Measurements from ENCODE around the gene IL12RB2. TPM values are rescaled to one million over a fixed set of nuclear protein-coding genes. Genes with fewer than 3 reads are reported as not detected.

Gene IL12RB2
- total and polyA plus RNA-seq, 2 donors (not counting 3 experiments of a cell fraction or from before 2014, with no cell fraction given) = 0.42 TPM; not detected in 1

DNA sequence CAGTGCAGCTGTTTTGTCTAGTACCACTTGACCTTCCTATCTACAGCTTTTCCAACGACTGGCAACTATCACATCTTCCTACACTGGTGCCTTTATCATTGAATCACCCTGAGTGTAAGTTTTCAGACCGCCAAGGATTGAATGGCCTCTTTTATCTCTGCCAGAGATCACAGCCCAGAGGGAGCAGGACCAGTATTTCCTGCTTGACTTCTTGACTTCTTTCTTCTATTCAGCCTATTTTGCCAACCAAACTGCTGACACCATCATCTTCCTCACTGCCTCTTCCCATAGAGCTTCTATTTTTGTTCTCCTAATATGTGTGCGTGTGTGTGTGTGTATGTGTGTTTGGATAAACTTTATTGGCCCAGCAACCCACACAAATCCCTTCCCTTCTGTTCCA, 68.7 kb downstream of the IL12RB2 start:
- H3K9ac ChIP-seq (replicated peaks; ENCODE audit: extremely low read depth, insufficient read depth, low read length) = no peak overlapping the region
- POLR2A ChIA-PET = no interaction called here
- no peaks in the 10 kb centered on the region for H3K79me2 ChIP-seq (ENCODE audit: control insufficient read depth, insufficient read depth, low read length)
- H3K4me1 ChIP-seq (ENCODE audit: control insufficient read depth, extremely low read depth, insufficient read depth, low read length) = no peaks in the 10 kb centered on the region
- H3K9me1 ChIP-seq (replicated peaks; ENCODE audit: control insufficient read depth, extremely low read depth, insufficient read depth, low read length) = no peaks in the 10 kb centered on the region
- no peaks in the 10 kb centered on the region for H3K27me3 ChIP-seq (ENCODE audit: control insufficient read depth in 2 of 2, insufficient read depth in 2 of 2, low read length in 2 of 2)
- DNase-seq (ENCODE audit: low read depth, low spot score) (no peak), FAIRE-seq (no peak)
- no peak overlapping the region for H2AFZ ChIP-seq (ENCODE audit: low read depth, low read length)
- no peaks in the 10 kb centered on the region for H3K9me3 ChIP-seq (replicated peaks; ENCODE audit: control insufficient read depth, insufficient read depth, low read length)
- H3K36me3 ChIP-seq (ENCODE audit: control insufficient read depth in 2 of 2, extremely low read depth in 1 of 2, insufficient read depth in 2 of 2, low read length in 2 of 2) = no peaks in the 10 kb centered on the region
- BruUV-seq (replicated peaks) = no TSS peak
- dilution Hi-C loops (cut with MboI; ENCODE audit: extremely low pct_ligation_motif_present, low sequenced_read_pairs) (no loop called here), intact Hi-C loops (cut with micrococcal nuclease) (no loop called here)
- H3K4me2 ChIP-seq (ENCODE audit: insufficient read depth, low read length) = no peak overlapping the region
- no peak for TF ChIP-seq MYC (IDR thresholded peaks at IDR 0.05; ENCODE audit: low read depth, low read length)
- TF ChIP-seq EZH2 (IDR thresholded peaks at IDR 0.05; ENCODE audit: borderline replicate concordance, low read depth, low read length, severe bottlenecking) = no peak
- TF ChIP-seq JUN (IDR thresholded peaks at IDR 0.05; ENCODE audit: borderline replicate concordance, insufficient read depth, insufficient read length, low read depth) = no peak
- TF ChIP-seq POLR2A (IDR thresholded peaks at IDR 0.05; ENCODE audit: low read depth, low read length) = no peak
- TF ChIP-seq, protein P1, sequence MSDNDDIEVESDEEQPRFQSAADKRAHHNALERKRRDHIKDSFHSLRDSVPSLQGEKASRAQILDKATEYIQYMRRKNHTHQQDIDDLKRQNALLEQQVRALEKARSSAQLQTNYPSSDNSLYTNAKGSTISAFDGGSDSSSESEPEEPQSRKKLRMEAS (IDR thresholded peaks at IDR 0.05; ENCODE audit: insufficient read depth, insufficient read length) = no peak
- no peak for TF ChIP-seq FOS (IDR thresholded peaks at IDR 0.05; ENCODE audit: borderline replicate concordance, insufficient read depth, low read length)
- TF ChIP-seq, protein P2, sequence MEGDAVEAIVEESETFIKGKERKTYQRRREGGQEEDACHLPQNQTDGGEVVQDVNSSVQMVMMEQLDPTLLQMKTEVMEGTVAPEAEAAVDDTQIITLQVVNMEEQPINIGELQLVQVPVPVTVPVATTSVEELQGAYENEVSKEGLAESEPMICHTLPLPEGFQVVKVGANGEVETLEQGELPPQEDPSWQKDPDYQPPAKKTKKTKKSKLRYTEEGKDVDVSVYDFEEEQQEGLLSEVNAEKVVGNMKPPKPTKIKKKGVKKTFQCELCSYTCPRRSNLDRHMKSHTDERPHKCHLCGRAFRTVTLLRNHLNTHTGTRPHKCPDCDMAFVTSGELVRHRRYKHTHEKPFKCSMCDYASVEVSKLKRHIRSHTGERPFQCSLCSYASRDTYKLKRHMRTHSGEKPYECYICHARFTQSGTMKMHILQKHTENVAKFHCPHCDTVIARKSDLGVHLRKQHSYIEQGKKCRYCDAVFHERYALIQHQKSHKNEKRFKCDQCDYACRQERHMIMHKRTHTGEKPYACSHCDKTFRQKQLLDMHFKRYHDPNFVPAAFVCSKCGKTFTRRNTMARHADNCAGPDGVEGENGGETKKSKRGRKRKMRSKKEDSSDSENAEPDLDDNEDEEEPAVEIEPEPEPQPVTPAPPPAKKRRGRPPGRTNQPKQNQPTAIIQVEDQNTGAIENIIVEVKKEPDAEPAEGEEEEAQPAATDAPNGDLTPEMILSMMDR (IDR thresholded peaks at IDR 0.05; ENCODE audit: extremely low read depth in 1 of 2, insufficient read depth in 1 of 2, low read depth in 1 of 2, low read length in 2 of 2) = no peak
- TF ChIP-seq GATA2 (IDR thresholded peaks at IDR 0.05; ENCODE audit: insufficient read depth, insufficient read length, low read depth, low read length) = no peak
- TF ChIP-seq POLR2AphosphoS5 (IDR thresholded peaks at IDR 0.05; ENCODE audit: insufficient read depth, low read depth, low read length) = no peak
- no peaks in the 10 kb centered on the region for H4K20me1 ChIP-seq (replicated peaks; ENCODE audit: control insufficient read depth, extremely low read depth, insufficient read depth, low read length)
- H3K27ac ChIP-seq (ENCODE audit: insufficient read depth, low read depth, low read length) = no peak overlapping the region
- CTCF ChIA-PET = interaction anchor here (0.7 kb wide), 1 partner anchor 21 kb away, joined by 3 read pairs; no protein-coding TSS in a partner anchor
- no peak overlapping the region for H3K4me3 ChIP-seq (replicated peaks in 1 of 3; ENCODE audit: insufficient read depth in 1 of 3, low read depth in 1 of 3, low read length in 3 of 3)

Data from endothelial cell of umbilical vein (primary cell).